ENCODE measurements around the gene SNX24. TPM values are rescaled to one million over a fixed set of nuclear protein-coding genes. Genes with fewer than 3 reads are reported as not detected.

Gene SNX24
- total and polyA plus RNA-seq, 3 donors from 2014 or later = 13.1 to 25.8 (median 23.1) TPM

GRCh38 chr5:122897283-122897602, 51.8 kb downstream of the SNX24 start:
- Histone ChIP-seq H3K4me3 (no peak overlapping the region), H3K4me1 (no peaks in the 10 kb centered on the region), H3K36me3 (ENCODE audit: low read depth, missing control alignments) (no peaks in the 10 kb centered on the region), H3K27ac (no peak overlapping the region), H3K27me3 (no peaks in the 10 kb centered on the region), H3K9me3 (no peaks in the 10 kb centered on the region)
- intact Hi-C loops (cut with DNase I; ENCODE audit: low total_unique reads) = no loop called here
- no peak for DNase-seq
- TF ChIP-seq POLR2A (IDR thresholded peaks at IDR 0.05) = no peak
- TF ChIP-seq, protein P1, sequence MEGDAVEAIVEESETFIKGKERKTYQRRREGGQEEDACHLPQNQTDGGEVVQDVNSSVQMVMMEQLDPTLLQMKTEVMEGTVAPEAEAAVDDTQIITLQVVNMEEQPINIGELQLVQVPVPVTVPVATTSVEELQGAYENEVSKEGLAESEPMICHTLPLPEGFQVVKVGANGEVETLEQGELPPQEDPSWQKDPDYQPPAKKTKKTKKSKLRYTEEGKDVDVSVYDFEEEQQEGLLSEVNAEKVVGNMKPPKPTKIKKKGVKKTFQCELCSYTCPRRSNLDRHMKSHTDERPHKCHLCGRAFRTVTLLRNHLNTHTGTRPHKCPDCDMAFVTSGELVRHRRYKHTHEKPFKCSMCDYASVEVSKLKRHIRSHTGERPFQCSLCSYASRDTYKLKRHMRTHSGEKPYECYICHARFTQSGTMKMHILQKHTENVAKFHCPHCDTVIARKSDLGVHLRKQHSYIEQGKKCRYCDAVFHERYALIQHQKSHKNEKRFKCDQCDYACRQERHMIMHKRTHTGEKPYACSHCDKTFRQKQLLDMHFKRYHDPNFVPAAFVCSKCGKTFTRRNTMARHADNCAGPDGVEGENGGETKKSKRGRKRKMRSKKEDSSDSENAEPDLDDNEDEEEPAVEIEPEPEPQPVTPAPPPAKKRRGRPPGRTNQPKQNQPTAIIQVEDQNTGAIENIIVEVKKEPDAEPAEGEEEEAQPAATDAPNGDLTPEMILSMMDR (IDR thresholded peaks at IDR 0.05) = no peak

DNA sequence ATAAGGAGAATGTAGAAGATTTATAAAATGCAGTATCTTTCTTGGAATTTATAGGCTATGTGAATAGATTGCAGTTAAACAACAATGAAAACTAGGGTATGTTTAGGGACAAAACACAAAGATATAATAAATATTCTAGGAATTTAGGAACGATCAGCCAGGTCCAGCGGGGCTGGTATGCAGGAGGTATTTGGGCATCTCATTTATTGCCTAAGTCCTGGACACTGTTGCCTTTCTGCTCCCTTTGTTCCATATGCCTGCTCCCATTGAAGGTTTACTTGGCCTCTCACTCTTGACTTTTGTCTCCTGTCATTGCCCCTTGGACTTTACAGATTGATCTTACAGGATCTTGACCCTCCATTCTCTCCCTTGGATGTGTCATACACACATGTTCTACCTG, 55.9 kb downstream of the SNX24 start:
- H3K4me3 ChIP-seq = no peak overlapping the region
- no peaks in the 10 kb centered on the region for H3K27me3 ChIP-seq
- H3K9me3 ChIP-seq = no peaks in the 10 kb centered on the region
- TF ChIP-seq POLR2A (IDR thresholded peaks at IDR 0.05) = no peak
- TF ChIP-seq, protein P1 (IDR thresholded peaks at IDR 0.05) = no peak
- intact Hi-C loops (cut with DNase I; ENCODE audit: low total_unique reads) = no loop called here
- 83 to 94% methylated on average over 2 of the region's 2 CpGs for WGBS, 2 donors
- DNase-seq = no peak
- no peaks in the 10 kb centered on the region for H3K4me1 ChIP-seq
- no peaks in the 10 kb centered on the region for H3K36me3 ChIP-seq (ENCODE audit: low read depth, missing control alignments)
- no peak overlapping the region for H3K27ac ChIP-seq

DNA sequence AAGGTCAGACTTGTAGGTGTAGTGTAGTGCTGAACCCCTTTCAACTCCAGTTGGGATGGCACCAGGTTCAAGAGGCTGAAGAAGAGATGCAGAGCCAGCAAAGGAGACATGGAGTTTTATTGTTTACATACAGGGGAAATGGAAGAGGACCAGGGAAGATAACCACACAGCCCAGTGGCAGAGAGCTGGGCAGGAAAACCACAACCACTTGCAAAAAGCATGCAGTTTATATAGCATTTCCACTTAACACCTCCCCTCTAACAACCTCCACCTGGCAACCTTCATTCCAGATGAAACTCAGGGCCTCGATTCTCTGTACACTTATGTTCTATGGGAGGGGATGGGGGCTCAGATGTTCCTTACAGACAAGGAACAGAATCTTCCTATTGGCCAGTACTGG, 56.9 kb downstream of the SNX24 start:
- no peak for TF ChIP-seq POLR2A (IDR thresholded peaks at IDR 0.05)
- TF ChIP-seq, protein P1 (IDR thresholded peaks at IDR 0.05) = no peak
- no peak for DNase-seq
- Histone ChIP-seq H3K9me3 (no peaks in the 10 kb centered on the region), H3K4me3 (no peak overlapping the region), H3K36me3 (ENCODE audit: low read depth, missing control alignments) (no peaks in the 10 kb centered on the region), H3K4me1 (peaks cover 4% of the 10 kb centered on the region), H3K27ac (no peak overlapping the region), H3K27me3 (no peaks in the 10 kb centered on the region)
- WGBS, 2 donors = 68 to 82% methylated on average over 1 of the region's 1 CpG
- intact Hi-C loops (cut with DNase I; ENCODE audit: low total_unique reads) = no loop called here

DNA sequence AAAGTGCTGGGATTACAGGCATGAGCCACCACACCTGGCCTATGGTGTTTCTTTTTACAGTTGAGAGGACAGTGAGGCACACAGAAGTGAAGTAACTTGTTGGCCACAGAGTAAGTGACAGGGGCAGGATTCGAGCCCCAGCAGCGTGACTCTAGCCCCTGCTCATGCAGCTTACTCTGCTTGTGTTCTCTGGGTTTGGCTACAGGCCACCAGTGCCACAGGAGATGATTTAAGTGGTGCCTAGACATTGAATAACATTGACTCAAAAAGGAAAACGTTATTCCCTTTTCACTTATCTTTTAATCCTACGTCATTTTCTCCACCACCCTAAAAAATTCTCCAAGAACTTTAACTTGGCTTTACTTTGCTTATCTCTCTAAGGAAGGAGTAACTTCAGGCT, 61.4 kb downstream of the SNX24 start:
- no peak for DNase-seq
- TF ChIP-seq, protein P1 (IDR thresholded peaks at IDR 0.05) = no peak
- TF ChIP-seq POLR2A (IDR thresholded peaks at IDR 0.05) = no peak
- Histone ChIP-seq H3K9me3 (no peaks in the 10 kb centered on the region), H3K36me3 (ENCODE audit: low read depth, missing control alignments) (no peaks in the 10 kb centered on the region), H3K27ac (no peak overlapping the region), H3K4me3 (no peak overlapping the region), H3K27me3 (no peaks in the 10 kb centered on the region), H3K4me1 (peaks cover 4% of the 10 kb centered on the region)
- intact Hi-C loops (cut with DNase I; ENCODE audit: low total_unique reads) = no loop called here
- 57 to 66% methylated on average over 4 of the region's 4 CpGs for WGBS, 2 donors

- Histone ChIP-seq H3K27ac (no peak overlapping the region), H3K9me3 (no peaks in the 10 kb centered on the region), H3K27me3 (no peaks in the 10 kb centered on the region), H3K4me1 (peaks cover 4% of the 10 kb centered on the region), H3K4me3 (no peak overlapping the region), H3K36me3 (ENCODE audit: low read depth, missing control alignments) (no peaks in the 10 kb centered on the region)
- WGBS, 2 donors = 47 to 49% methylated on average over 3 of the region's 3 CpGs
- TF ChIP-seq, protein P1 (IDR thresholded peaks at IDR 0.05) = no peak
- no peak for TF ChIP-seq POLR2A (IDR thresholded peaks at IDR 0.05)
- no peak for DNase-seq
- intact Hi-C loops (cut with DNase I; ENCODE audit: low total_unique reads) = no loop called here
Observed at GRCh38 chr5:122907276-122907675, 61.9 kb downstream of the SNX24 start.
